ENCODE data around the gene RND1.

RND1 gene

GRCh38 chr12:48827513-48828096, 38.1 kb downstream of the RND1 start:
- no peak for DNase-seq

GRCh38 chr12:48827026-48827425, 38.6 kb downstream of the RND1 start:
- no peak for DNase-seq

GRCh38 chr12:48826209-48826855, 39.3 kb downstream of the RND1 start:
- DNase-seq: no peak

- DNase-seq: no peak
Observed at GRCh38 chr12:48824905-48825304, 40.8 kb downstream of the RND1 start.

GRCh38 chr12:48824112-48824511, 41.6 kb downstream of the RND1 start:
- no peak for DNase-seq

GRCh38 chr12:48823281-48823680, 42.4 kb downstream of the RND1 start:
- DNase-seq: no peak

- DNase-seq: no peak
Observed at GRCh38 chr12:48822711-48823110, 43.0 kb downstream of the RND1 start.

- no peak for DNase-seq
Observed at GRCh38 chr12:48822139-48822538, 43.5 kb downstream of the RND1 start.

GRCh38 chr12:48819986-48820725, 45.5 kb downstream of the RND1 start:
- DNase-seq: no peak

GRCh38 chr12:48818831-48819590, 46.7 kb downstream of the RND1 start:
- no peak for DNase-seq

GRCh38 chr12:48817873-48818830, 47.5 kb downstream of the RND1 start, which contains the start of gene CACNB3:
Gene CACNB3, plus strand, starts transcription at chr12:48818496. Its CDS starts 434 bp downstream, at chr12:48818930.
- DNase-seq: peak; percentile 81

- DNase-seq: no peak
Observed at GRCh38 chr12:48816143-48816854, 49.4 kb downstream of the RND1 start.

- no peak for DNase-seq
Observed at GRCh38 chr12:48815126-48816110, 50.3 kb downstream of the RND1 start.

- DNase-seq: peak; percentile 94
Observed at GRCh38 chr12:48814262-48815125, 51.2 kb downstream of the RND1 start.

- peak; percentile 65 for DNase-seq
Observed at GRCh38 chr12:48813465-48814261, 52.0 kb downstream of the RND1 start.

- no peak for DNase-seq
Observed at GRCh38 chr12:48812389-48812788, 53.3 kb downstream of the RND1 start.

GRCh38 chr12:48811437-48812090, 54.1 kb downstream of the RND1 start:
- no peak for DNase-seq
